GM19455 (cell line): Measurements from ENCODE around the gene NFXL1.
A peak's percentile ranks its signal among the peaks of the same experiment; 100 is the strongest.
"Not testable (repeated sequence)": the region's sequence is repeated elsewhere in the genome, so short reads cannot be mapped to it uniquely, and the experiment has no call there.

ENCODE experiments used
- ATAC-seq: cut with Tn5 transposase; IDR thresholded peaks from one replicate; pipeline ENCODE4 v1.9.1; 2021; ENCODE audit not compliant: unreplicated experiment

NFXL1 gene

GRCh38 chr4:47914220-47914925 is at the start of gene NFXL1:
Gene NFXL1 (minus strand): TSS chr4:47914583. CDS start chr4:47914203, 380 bp downstream.
- peak; percentile 97 for ATAC-seq

GRCh38 chr4:47954677-47955076 is 40.3 kb upstream of the NFXL1 start:
- ATAC-seq, result no peak

- no peak for ATAC-seq
Observed at GRCh38 chr4:47954245-47954644, 39.9 kb upstream of the NFXL1 start.

GRCh38 chr4:47945930-47946726 is 31.7 kb upstream of the NFXL1 start:
- ATAC-seq, result no peak

GRCh38 chr4:47942081-47942819 is 27.9 kb upstream of the NFXL1 start:
- ATAC-seq, result no peak

- ATAC-seq, result no peak
Observed at GRCh38 chr4:47939456-47939855, 25.1 kb upstream of the NFXL1 start.

- no peak for ATAC-seq
Observed at GRCh38 chr4:47936336-47936735, 22.0 kb upstream of the NFXL1 start.

GRCh38 chr4:47933840-47934239 is 19.5 kb upstream of the NFXL1 start:
- ATAC-seq, result peak; percentile 57

- ATAC-seq, result no peak
Observed at GRCh38 chr4:47930971-47931804, 16.8 kb upstream of the NFXL1 start.

- ATAC-seq, result no peak
Observed at GRCh38 chr4:47929682-47930201, 15.4 kb upstream of the NFXL1 start.

GRCh38 chr4:47926667-47927258 is 12.4 kb upstream of the NFXL1 start:
- peak; percentile 94 for ATAC-seq

- not testable (repeated sequence) for ATAC-seq
Observed at GRCh38 chr4:47923261-47923608, 8.9 kb upstream of the NFXL1 start.

GRCh38 chr4:47922436-47923260 is 8.3 kb upstream of the NFXL1 start:
- not testable (repeated sequence) for ATAC-seq

- not testable (repeated sequence) for ATAC-seq
Observed at GRCh38 chr4:47917163-47917562, 2.8 kb upstream of the NFXL1 start.

GRCh38 chr4:47915378-47915777 is 995 bp upstream of the NFXL1 start:
- ATAC-seq, result no peak

GRCh38 chr4:47914926-47915237 is 499 bp upstream of the NFXL1 start:
- peak; percentile 21 for ATAC-seq

- ATAC-seq, result peak; percentile 28
Observed at GRCh38 chr4:47913861-47914219, 543 bp downstream of the NFXL1 start.

GRCh38 chr4:47913330-47913729 is 1.1 kb downstream of the NFXL1 start:
- ATAC-seq, result no peak

- no peak for ATAC-seq
Observed at GRCh38 chr4:47907089-47907646, 7.2 kb downstream of the NFXL1 start.
